ENCODE measurements around the gene NCR2. TPM values are rescaled to one million over a fixed set of nuclear protein-coding genes. Genes with fewer than 3 reads are reported as not detected.

Gene NCR2
- total and polyA plus RNA-seq, 2 of the 13 experiments (the other 11 are each of a cell fraction or from before 2014, with no cell fraction given): not detected

GRCh38 chr6:41371992-41372831 is 36.8 kb downstream of the NCR2 start (continued):
- TF ChIP-seq, protein P1, sequence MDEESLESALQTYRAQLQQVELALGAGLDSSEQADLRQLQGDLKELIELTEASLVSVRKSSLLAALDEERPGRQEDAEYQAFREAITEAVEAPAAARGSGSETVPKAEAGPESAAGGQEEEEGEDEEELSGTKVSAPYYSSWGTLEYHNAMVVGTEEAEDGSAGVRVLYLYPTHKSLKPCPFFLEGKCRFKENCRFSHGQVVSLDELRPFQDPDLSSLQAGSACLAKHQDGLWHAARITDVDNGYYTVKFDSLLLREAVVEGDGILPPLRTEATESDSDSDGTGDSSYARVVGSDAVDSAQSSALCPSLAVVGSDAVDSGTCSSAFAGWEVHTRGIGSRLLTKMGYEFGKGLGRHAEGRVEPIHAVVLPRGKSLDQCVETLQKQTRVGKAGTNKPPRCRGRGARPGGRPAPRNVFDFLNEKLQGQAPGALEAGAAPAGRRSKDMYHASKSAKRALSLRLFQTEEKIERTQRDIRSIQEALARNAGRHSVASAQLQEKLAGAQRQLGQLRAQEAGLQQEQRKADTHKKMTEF (CRISPR knock-in tag; IDR thresholded peaks at IDR 0.05): no peak
- no peak for TF ChIP-seq LRRFIP1 (CRISPR knock-in tag; conservative IDR thresholded peaks at IDR 0.05)
- TF ChIP-seq ZNF563 (CRISPR knock-in tag; IDR thresholded peaks at IDR 0.05): no peak
- no peak for TF ChIP-seq KMT2A (CRISPR knock-in tag; IDR thresholded peaks at IDR 0.05)
- 0 out of 2 replicates have a peak, but pooled peaks have one; percentile 63 for TF ChIP-seq EZH2 (conservative IDR thresholded peaks at IDR 0.05; ENCODE audit: low read depth, low read length)
- peak; percentile 51; the same call in 1 of the 2 replicates for TF ChIP-seq CHD4 (IDR thresholded peaks at IDR 0.05; ENCODE audit: borderline replicate concordance, low read length)
- no peak for TF ChIP-seq HNF4G (IDR thresholded peaks at IDR 0.05; ENCODE audit: borderline replicate concordance, low read depth, low read length)
- no peak for TF ChIP-seq HNF4G (CRISPR knock-in tag; IDR thresholded peaks at IDR 0.05; ENCODE audit: borderline replicate concordance, low read depth)
- peak; percentile 7 for TF ChIP-seq RBM39 (IDR thresholded peaks at IDR 0.05; ENCODE audit: low read depth, low read length, poor library complexity, severe bottlenecking)
- TF ChIP-seq ZNF619 (CRISPR knock-in tag; IDR thresholded peaks at IDR 0.05): 0 out of 2 replicates have a peak, but pooled peaks have one; percentile 28

Measured in HepG2 (cell line).